Measurements from ENCODE around the gene TLE4. TPM values are rescaled to one million over a fixed set of nuclear protein-coding genes. Genes with fewer than 3 reads are reported as not detected.
A peak's percentile ranks its signal among the peaks of the same experiment; 100 is the strongest.

The TLE4 gene
- total and polyA plus RNA-seq, 10 of the 15 experiments (the other 5 are each of a cell fraction or from before 2014, with no cell fraction given), result 5.3 to 53.3 (median 23.3) TPM

DNA sequence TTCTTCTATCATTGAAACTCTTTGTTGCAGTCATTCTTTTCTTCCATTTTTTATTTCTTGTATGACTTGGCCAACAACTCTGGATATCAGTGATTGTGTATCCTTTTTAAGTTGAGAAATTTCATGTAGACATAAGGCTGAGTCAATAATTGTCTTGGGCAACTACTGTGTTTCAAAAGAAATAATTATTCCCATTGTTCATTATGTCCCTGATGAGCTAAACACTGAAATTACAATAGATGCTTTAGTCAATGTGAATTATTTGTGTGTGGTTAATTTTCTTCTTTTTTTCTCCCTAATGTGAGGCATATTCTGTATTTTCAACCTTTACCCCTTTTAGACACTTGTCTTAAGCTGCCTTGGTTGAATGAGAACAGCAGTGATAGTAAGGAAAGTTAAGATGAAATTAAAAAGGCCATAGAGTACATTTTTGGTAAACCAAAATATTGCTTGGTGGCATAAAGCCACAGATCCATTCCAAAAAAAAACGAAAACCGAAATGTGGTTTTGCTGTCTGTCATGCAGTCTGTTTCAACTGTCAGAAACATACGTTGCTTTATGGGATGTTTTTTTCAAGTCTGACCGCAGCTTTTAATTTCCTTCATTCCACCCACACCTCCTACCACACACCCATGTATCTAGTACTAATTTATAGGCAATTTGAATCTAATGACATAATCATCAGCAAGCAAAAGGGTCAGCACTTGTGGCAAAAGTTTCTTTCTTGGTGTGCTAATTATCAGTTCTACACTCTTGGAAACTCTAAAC lies 21.1 kb downstream of the TLE4 start (continued):
- TF ChIP-seq IKZF2 (IDR thresholded peaks at IDR 0.05) (peak; percentile 62 to 70; a peak in 3 of 4 replicates), MTA3 (IDR thresholded peaks at IDR 0.05; ENCODE audit: borderline replicate concordance, low read length) (no peak), FOXM1 (IDR thresholded peaks at IDR 0.05; ENCODE audit: low read depth, low read length) (no peak; the same call in 1 of the 2 replicates), SMAD5 (IDR thresholded peaks at IDR 0.05; ENCODE audit: low read depth) (no peak), GABPA (IDR thresholded peaks at IDR 0.05; ENCODE audit: low read depth) (no peak), TAF1 (IDR thresholded peaks at IDR 0.05; ENCODE audit: borderline replicate concordance, low read depth, low read length) (no peak), RUNX3 (IDR thresholded peaks at IDR 0.05; ENCODE audit: low read length) (peak; percentile 93), YY1 (IDR thresholded peaks at IDR 0.05; ENCODE audit: low read depth, low read length) (no peak), NRF1 (conservative IDR thresholded peaks at IDR 0.05; ENCODE audit: low read depth, low read length) (no peak), ZNF207 (IDR thresholded peaks at IDR 0.05; ENCODE audit: borderline replicate concordance) (no peak), TCF12 (IDR thresholded peaks at IDR 0.05; ENCODE audit: low read depth, low read length) (no peak), DPF2 (IDR thresholded peaks at IDR 0.05) (peak; percentile 41; the same call in 1 of the 2 replicates), ZNF217 (IDR thresholded peaks at IDR 0.05) (no peak), PAX5 (IDR thresholded peaks at IDR 0.05; ENCODE audit: borderline replicate concordance, low read depth, low read length) (no peak)
- TF ChIP-seq, protein P1, sequence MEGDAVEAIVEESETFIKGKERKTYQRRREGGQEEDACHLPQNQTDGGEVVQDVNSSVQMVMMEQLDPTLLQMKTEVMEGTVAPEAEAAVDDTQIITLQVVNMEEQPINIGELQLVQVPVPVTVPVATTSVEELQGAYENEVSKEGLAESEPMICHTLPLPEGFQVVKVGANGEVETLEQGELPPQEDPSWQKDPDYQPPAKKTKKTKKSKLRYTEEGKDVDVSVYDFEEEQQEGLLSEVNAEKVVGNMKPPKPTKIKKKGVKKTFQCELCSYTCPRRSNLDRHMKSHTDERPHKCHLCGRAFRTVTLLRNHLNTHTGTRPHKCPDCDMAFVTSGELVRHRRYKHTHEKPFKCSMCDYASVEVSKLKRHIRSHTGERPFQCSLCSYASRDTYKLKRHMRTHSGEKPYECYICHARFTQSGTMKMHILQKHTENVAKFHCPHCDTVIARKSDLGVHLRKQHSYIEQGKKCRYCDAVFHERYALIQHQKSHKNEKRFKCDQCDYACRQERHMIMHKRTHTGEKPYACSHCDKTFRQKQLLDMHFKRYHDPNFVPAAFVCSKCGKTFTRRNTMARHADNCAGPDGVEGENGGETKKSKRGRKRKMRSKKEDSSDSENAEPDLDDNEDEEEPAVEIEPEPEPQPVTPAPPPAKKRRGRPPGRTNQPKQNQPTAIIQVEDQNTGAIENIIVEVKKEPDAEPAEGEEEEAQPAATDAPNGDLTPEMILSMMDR (IDR thresholded peaks at IDR 0.05 in 2 of 3, conservative IDR thresholded peaks at IDR 0.05 in 1 of 3; ENCODE audit: control insufficient read depth in 2 of 3, extremely low read depth in 1 of 3, insufficient read depth in 1 of 3, low read depth in 3 of 3, low read length in 3 of 3), result no peak
- TF ChIP-seq, protein P2, sequence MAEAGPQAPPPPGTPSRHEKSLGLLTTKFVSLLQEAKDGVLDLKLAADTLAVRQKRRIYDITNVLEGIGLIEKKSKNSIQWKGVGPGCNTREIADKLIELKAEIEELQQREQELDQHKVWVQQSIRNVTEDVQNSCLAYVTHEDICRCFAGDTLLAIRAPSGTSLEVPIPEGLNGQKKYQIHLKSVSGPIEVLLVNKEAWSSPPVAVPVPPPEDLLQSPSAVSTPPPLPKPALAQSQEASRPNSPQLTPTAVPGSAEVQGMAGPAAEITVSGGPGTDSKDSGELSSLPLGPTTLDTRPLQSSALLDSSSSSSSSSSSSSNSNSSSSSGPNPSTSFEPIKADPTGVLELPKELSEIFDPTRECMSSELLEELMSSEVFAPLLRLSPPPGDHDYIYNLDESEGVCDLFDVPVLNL (IDR thresholded peaks at IDR 0.05; ENCODE audit: low read depth, low read length), result no peak
- TF ChIP-seq, protein P3, sequence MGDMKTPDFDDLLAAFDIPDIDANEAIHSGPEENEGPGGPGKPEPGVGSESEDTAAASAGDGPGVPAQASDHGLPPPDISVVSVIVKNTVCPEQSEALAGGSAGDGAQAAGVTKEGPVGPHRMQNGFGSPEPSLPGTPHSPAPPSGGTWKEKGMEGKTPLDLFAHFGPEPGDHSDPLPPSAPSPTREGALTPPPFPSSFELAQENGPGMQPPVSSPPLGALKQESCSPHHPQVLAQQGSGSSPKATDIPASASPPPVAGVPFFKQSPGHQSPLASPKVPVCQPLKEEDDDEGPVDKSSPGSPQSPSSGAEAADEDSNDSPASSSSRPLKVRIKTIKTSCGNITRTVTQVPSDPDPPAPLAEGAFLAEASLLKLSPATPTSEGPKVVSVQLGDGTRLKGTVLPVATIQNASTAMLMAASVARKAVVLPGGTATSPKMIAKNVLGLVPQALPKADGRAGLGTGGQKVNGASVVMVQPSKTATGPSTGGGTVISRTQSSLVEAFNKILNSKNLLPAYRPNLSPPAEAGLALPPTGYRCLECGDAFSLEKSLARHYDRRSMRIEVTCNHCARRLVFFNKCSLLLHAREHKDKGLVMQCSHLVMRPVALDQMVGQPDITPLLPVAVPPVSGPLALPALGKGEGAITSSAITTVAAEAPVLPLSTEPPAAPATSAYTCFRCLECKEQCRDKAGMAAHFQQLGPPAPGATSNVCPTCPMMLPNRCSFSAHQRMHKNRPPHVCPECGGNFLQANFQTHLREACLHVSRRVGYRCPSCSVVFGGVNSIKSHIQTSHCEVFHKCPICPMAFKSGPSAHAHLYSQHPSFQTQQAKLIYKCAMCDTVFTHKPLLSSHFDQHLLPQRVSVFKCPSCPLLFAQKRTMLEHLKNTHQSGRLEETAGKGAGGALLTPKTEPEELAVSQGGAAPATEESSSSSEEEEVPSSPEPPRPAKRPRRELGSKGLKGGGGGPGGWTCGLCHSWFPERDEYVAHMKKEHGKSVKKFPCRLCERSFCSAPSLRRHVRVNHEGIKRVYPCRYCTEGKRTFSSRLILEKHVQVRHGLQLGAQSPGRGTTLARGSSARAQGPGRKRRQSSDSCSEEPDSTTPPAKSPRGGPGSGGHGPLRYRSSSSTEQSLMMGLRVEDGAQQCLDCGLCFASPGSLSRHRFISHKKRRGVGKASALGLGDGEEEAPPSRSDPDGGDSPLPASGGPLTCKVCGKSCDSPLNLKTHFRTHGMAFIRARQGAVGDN (IDR thresholded peaks at IDR 0.05), result no peak
- TF ChIP-seq, protein P4, sequence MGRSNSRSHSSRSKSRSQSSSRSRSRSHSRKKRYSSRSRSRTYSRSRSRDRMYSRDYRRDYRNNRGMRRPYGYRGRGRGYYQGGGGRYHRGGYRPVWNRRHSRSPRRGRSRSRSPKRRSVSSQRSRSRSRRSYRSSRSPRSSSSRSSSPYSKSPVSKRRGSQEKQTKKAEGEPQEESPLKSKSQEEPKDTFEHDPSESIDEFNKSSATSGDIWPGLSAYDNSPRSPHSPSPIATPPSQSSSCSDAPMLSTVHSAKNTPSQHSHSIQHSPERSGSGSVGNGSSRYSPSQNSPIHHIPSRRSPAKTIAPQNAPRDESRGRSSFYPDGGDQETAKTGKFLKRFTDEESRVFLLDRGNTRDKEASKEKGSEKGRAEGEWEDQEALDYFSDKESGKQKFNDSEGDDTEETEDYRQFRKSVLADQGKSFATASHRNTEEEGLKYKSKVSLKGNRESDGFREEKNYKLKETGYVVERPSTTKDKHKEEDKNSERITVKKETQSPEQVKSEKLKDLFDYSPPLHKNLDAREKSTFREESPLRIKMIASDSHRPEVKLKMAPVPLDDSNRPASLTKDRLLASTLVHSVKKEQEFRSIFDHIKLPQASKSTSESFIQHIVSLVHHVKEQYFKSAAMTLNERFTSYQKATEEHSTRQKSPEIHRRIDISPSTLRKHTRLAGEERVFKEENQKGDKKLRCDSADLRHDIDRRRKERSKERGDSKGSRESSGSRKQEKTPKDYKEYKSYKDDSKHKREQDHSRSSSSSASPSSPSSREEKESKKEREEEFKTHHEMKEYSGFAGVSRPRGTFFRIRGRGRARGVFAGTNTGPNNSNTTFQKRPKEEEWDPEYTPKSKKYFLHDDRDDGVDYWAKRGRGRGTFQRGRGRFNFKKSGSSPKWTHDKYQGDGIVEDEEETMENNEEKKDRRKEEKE (IDR thresholded peaks at IDR 0.05), result no peak
- TF ChIP-seq, protein P5, sequence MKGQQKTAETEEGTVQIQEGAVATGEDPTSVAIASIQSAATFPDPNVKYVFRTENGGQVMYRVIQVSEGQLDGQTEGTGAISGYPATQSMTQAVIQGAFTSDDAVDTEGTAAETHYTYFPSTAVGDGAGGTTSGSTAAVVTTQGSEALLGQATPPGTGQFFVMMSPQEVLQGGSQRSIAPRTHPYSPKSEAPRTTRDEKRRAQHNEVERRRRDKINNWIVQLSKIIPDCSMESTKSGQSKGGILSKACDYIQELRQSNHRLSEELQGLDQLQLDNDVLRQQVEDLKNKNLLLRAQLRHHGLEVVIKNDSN (IDR thresholded peaks at IDR 0.05; ENCODE audit: borderline replicate concordance, extremely low read length, insufficient read depth, low read depth, low read length), result no peak
